HepG2 (cell line): ENCODE results near the gene ACSS2. TPM values are rescaled to one million over a fixed set of nuclear protein-coding genes. Genes with fewer than 3 reads are reported as not detected.
A peak's percentile ranks its signal among the peaks of the same experiment; 100 is the strongest.

Experiments used
- ATRX ChIP-seq: sonication (generic); formaldehyde crosslinking; IDR thresholded peaks from 2 replicates; pipeline ENCODE4 v1.4.0; 2020; ENCODE audit warnings: missing genetic modification reagents, borderline replicate concordance
- HMG20A ChIP-seq: IDR thresholded peaks from 2 replicates; pipeline ENCODE4 v1.6.1; 2016; ENCODE audit warnings: borderline replicate concordance
- REL ChIP-seq: sonication (generic); formaldehyde crosslinking; conservative IDR thresholded peaks from 2 replicates; pipeline ENCODE4 v1.8.0; 2022; ENCODE audit warnings: mild to moderate bottlenecking, missing genetic modification reagents, moderate library complexity
- RFX3 ChIP-seq: IDR thresholded peaks from 2 replicates; pipeline ENCODE4 v1.6.1; 2016; ENCODE audit warnings: missing biosample characterization, missing genetic modification reagents
- SIN3A ChIP-seq: IDR thresholded peaks from 2 replicates; pipeline ENCODE4 v1.6.1; 2011; ENCODE audit warnings: low read depth, mild to moderate bottlenecking, control low read depth, low read length, borderline replicate concordance
- SMAD1 ChIP-seq: sonication (generic); formaldehyde crosslinking; IDR thresholded peaks from 2 replicates; pipeline ENCODE4 v1.4.0; 2020; ENCODE audit warnings: missing genetic modification reagents, low read depth, mild to moderate bottlenecking, borderline replicate concordance
- ZFAT ChIP-seq: sonication (generic); formaldehyde crosslinking; conservative IDR thresholded peaks from 2 replicates; pipeline ENCODE4 v1.8.1; 2023; ENCODE audit warnings: missing genetic modification reagents, inconsistent platforms
- ZNF33A ChIP-seq: sonication (generic); formaldehyde crosslinking; IDR thresholded peaks from 2 replicates; pipeline ENCODE4 v1.5.1; 2020; ENCODE audit warnings: missing genetic modification reagents, mild to moderate bottlenecking, moderate library complexity, borderline replicate concordance
- ZNF383 ChIP-seq: sonication (generic); formaldehyde crosslinking; IDR thresholded peaks from 2 replicates; pipeline ENCODE4 v1.4.0; 2020; ENCODE audit warnings: missing genetic modification reagents, mild to moderate bottlenecking, borderline replicate concordance
- ZNF569 ChIP-seq: sonication (generic); formaldehyde crosslinking; IDR thresholded peaks from 2 replicates; pipeline ENCODE4 v1.5.0; 2020; ENCODE audit warnings: mild to moderate bottlenecking, missing genetic modification reagents, moderate library complexity, borderline replicate concordance
- ZNF660 ChIP-seq: sonication (generic); formaldehyde crosslinking; IDR thresholded peaks from 2 replicates; pipeline ENCODE4 v1.5.1; 2020; ENCODE audit warnings: mild to moderate bottlenecking, low read depth, missing genetic modification reagents, borderline replicate concordance
- ZNF792 ChIP-seq: IDR thresholded peaks from 2 replicates; pipeline ENCODE4 v1.6.1; 2016
- ZNF839 ChIP-seq: sonication (generic); formaldehyde crosslinking; IDR thresholded peaks from 2 replicates; pipeline ENCODE4 v1.4.0; 2020; ENCODE audit warnings: missing genetic modification reagents, mild to moderate bottlenecking, borderline replicate concordance
- polyA plus RNA-seq, 8 experiments: library from polyadenylated mRNA; depleted of rRNA in 3 of 8; stranded (reverse) in 7 of 8; unstranded in 1 of 8; fragments of >200 nt; fragmentation: Illumina TruSeq in 4 of 8; extraction: Trizol in 4 of 8; gene quantifications; 2 replicates each; pipeline versions ENCODE4 v1.2.1 to v1.2.3, GENCODE V29; 2011 to 2016; ENCODE audit warnings: low read depth in 4 of 8, missing spikeins in 1 of 8, mixed read lengths in 1 of 8; ENCODE audit not compliant: insufficient read depth in 1 of 8
- total RNA-seq, 5 experiments: library from RNA; depleted of rRNA; stranded (reverse); fragments of >200 nt; fragmentation: Illumina TruSeq; extraction: Trizol; gene quantifications; 2 replicates each; pipeline ENCODE4 v1.2.3, GENCODE V29; 2016; ENCODE audit warnings: low read depth in 1 of 5
- TF ChIP-seq, protein P1 (sequence below): sonication (generic); formaldehyde crosslinking; IDR thresholded peaks from 2 replicates; pipeline ENCODE4 v1.4.0; 2020; ENCODE audit warnings: missing genetic modification reagents
- TF ChIP-seq, protein P2 (sequence below): sonication (generic); formaldehyde crosslinking; IDR thresholded peaks from 2 replicates; pipeline ENCODE4 v1.5.0; 2020; ENCODE audit warnings: missing genetic modification reagents
- TF ChIP-seq, protein P3 (sequence below): sonication (generic); formaldehyde crosslinking; IDR thresholded peaks from 2 replicates; pipeline ENCODE4 v1.5.0; 2020; ENCODE audit warnings: mild to moderate bottlenecking, missing genetic modification reagents
- TF ChIP-seq, protein P4 (sequence below): sonication (generic); formaldehyde crosslinking; IDR thresholded peaks from 2 replicates; pipeline ENCODE4 v1.8.0; 2022; ENCODE audit warnings: mild to moderate bottlenecking, missing genetic modification reagents, moderate library complexity
- TF ChIP-seq, protein P5 (sequence below): sonication (generic); formaldehyde crosslinking; IDR thresholded peaks from 2 replicates; pipeline ENCODE4 v1.5.1; 2020; ENCODE audit warnings: missing genetic modification reagents, mild to moderate bottlenecking, borderline replicate concordance
- TF ChIP-seq, protein P6 (sequence below): sonication (generic); formaldehyde crosslinking; IDR thresholded peaks from 2 replicates; pipeline ENCODE4 v1.5.1; 2020; ENCODE audit warnings: missing genetic modification reagents, mild to moderate bottlenecking, borderline replicate concordance

ACSS2 gene
- total and polyA plus RNA-seq, 2 of the 13 experiments (the other 11 are each of a cell fraction or from before 2014, with no cell fraction given): 72.8 to 89.7 TPM

DNA sequence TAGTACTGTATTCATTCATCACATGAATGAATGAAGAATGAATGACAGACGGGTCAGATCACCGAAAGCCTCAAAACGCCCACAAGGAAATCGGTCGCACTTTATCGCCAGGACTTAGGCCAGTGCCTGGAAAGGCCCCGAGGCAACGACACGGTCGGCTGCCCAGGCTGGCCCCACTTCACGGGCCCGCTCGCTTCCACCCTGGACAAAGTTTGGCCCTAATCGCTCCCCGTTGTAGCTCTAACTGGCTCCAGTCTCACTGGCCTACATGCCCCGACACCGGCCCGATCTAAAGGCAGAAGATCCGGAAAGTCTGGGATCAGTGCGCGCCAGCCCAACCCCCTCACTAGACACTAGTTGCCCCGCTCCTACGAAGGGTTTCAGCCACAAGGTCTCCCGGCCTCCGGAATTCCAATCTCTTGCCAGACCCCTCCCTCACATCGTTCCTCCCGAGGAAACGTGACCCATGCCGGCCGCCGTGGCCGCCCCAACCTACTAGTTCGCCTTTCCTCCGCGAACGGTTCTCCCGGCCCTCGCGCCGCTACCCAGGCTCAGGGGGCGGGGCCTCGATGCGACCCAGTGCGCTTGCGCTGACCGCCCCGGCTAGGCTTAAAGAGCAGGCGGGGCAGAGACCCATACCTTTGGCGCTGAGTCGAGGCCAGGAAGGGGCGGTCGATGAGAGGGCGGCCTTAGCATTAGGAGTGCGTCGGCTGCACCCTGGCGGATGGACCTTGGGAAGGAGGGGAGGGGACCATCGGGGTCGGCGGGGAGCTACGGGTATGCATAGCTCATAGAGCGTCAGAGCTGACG lies 79.0 kb downstream of the ACSS2 start, which contains the start of the genes GSS and MYH7B (continued):
- TF ChIP-seq HMG20A (CRISPR knock-in tag) (no peak), ZNF383 (CRISPR knock-in tag) (peak; percentile 100), ZNF839 (peak; percentile 91), SIN3A (peak; percentile 75), ZNF33A (CRISPR knock-in tag) (no peak), ZNF569 (CRISPR knock-in tag) (peak; percentile 97; the same call in 1 of the 2 replicates), ZNF792 (peak; percentile 97), ZFAT (CRISPR knock-in tag) (no peak), SMAD1 (CRISPR knock-in tag) (peak; percentile 97), REL (CRISPR knock-in tag) (peak; percentile 94; the same call in 1 of the 2 replicates), ZNF660 (CRISPR knock-in tag) (peak; percentile 73; the same call in 1 of the 2 replicates), ATRX (CRISPR knock-in tag) (peak; percentile 90; the same call in 1 of the 2 replicates), RFX3 (CRISPR knock-in tag) (no peak; the same call in 1 of the 2 replicates)
- TF ChIP-seq, protein P1, sequence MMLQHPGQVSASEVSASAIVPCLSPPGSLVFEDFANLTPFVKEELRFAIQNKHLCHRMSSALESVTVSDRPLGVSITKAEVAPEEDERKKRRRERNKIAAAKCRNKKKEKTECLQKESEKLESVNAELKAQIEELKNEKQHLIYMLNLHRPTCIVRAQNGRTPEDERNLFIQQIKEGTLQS (CRISPR knock-in tag): no peak; the same call in none of the 2 replicates
- TF ChIP-seq, protein P2, sequence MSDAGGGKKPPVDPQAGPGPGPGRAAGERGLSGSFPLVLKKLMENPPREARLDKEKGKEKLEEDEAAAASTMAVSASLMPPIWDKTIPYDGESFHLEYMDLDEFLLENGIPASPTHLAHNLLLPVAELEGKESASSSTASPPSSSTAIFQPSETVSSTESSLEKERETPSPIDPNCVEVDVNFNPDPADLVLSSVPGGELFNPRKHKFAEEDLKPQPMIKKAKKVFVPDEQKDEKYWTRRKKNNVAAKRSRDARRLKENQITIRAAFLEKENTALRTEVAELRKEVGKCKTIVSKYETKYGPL (CRISPR knock-in tag): peak; percentile 71
- TF ChIP-seq, protein P3, sequence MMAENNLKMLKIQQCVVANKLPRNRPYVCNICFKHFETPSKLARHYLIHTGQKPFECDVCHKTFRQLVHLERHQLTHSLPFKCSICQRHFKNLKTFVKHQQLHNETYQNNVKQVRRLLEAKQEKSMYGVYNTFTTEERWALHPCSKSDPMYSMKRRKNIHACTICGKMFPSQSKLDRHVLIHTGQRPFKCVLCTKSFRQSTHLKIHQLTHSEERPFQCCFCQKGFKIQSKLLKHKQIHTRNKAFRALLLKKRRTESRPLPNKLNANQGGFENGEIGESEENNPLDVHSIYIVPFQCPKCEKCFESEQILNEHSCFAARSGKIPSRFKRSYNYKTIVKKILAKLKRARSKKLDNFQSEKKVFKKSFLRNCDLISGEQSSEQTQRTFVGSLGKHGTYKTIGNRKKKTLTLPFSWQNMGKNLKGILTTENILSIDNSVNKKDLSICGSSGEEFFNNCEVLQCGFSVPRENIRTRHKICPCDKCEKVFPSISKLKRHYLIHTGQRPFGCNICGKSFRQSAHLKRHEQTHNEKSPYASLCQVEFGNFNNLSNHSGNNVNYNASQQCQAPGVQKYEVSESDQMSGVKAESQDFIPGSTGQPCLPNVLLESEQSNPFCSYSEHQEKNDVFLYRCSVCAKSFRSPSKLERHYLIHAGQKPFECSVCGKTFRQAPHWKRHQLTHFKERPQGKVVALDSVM (CRISPR knock-in tag): peak; percentile 77; the same call in 1 of the 2 replicates
- TF ChIP-seq, protein P4, sequence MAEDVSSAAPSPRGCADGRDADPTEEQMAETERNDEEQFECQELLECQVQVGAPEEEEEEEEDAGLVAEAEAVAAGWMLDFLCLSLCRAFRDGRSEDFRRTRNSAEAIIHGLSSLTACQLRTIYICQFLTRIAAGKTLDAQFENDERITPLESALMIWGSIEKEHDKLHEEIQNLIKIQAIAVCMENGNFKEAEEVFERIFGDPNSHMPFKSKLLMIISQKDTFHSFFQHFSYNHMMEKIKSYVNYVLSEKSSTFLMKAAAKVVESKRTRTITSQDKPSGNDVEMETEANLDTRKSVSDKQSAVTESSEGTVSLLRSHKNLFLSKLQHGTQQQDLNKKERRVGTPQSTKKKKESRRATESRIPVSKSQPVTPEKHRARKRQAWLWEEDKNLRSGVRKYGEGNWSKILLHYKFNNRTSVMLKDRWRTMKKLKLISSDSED (CRISPR knock-in tag): no peak
- TF ChIP-seq, protein P5, sequence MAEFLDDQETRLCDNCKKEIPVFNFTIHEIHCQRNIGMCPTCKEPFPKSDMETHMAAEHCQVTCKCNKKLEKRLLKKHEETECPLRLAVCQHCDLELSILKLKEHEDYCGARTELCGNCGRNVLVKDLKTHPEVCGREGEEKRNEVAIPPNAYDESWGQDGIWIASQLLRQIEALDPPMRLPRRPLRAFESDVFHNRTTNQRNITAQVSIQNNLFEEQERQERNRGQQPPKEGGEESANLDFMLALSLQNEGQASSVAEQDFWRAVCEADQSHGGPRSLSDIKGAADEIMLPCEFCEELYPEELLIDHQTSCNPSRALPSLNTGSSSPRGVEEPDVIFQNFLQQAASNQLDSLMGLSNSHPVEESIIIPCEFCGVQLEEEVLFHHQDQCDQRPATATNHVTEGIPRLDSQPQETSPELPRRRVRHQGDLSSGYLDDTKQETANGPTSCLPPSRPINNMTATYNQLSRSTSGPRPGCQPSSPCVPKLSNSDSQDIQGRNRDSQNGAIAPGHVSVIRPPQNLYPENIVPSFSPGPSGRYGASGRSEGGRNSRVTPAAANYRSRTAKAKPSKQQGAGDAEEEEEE: no peak
- TF ChIP-seq, protein P6, sequence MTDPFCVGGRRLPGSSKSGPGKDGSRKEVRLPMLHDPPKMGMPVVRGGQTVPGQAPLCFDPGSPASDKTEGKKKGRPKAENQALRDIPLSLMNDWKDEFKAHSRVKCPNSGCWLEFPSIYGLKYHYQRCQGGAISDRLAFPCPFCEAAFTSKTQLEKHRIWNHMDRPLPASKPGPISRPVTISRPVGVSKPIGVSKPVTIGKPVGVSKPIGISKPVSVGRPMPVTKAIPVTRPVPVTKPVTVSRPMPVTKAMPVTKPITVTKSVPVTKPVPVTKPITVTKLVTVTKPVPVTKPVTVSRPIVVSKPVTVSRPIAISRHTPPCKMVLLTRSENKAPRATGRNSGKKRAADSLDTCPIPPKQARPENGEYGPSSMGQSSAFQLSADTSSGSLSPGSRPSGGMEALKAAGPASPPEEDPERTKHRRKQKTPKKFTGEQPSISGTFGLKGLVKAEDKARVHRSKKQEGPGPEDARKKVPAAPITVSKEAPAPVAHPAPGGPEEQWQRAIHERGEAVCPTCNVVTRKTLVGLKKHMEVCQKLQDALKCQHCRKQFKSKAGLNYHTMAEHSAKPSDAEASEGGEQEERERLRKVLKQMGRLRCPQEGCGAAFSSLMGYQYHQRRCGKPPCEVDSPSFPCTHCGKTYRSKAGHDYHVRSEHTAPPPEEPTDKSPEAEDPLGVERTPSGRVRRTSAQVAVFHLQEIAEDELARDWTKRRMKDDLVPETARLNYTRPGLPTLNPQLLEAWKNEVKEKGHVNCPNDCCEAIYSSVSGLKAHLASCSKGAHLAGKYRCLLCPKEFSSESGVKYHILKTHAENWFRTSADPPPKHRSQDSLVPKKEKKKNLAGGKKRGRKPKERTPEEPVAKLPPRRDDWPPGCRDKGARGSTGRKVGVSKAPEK (CRISPR knock-in tag): no peak
